ENCODE data around the gene PITPNM1.

Gene PITPNM1

GRCh38 chr11:67520856-67521824 is 16.0 kb upstream of the PITPNM1 start:
- no peak overlapping the region for H3K27ac ChIP-seq
- H3K27me3 ChIP-seq (ENCODE audit: insufficient read depth, low read depth): peaks cover 21% of the 10 kb centered on the region; the same call in 1 of the 2 replicates
- no peaks in the 10 kb centered on the region for H3K79me2 ChIP-seq (ENCODE audit: insufficient read depth, low read depth)
- H3K9ac ChIP-seq: no peak overlapping the region
- H3K4me1 ChIP-seq (ENCODE audit: low read depth, poor library complexity, severe bottlenecking): no peaks in the 10 kb centered on the region
- H3K36me3 ChIP-seq (ENCODE audit: insufficient read depth): no peaks in the 10 kb centered on the region
- H2AFZ ChIP-seq (ENCODE audit: low read depth): no peak overlapping the region
- H4K20me1 ChIP-seq (ENCODE audit: insufficient read depth): no peaks in the 10 kb centered on the region
- no peak overlapping the region for H3K4me2 ChIP-seq
- no peak overlapping the region for H3K4me3 ChIP-seq (IDR thresholded peaks at IDR 0.05; ENCODE audit: insufficient read depth, low read depth, low read length)
- no peak for TF ChIP-seq CTCF (conservative IDR thresholded peaks at IDR 0.05; ENCODE audit: low read depth, low read length)

GRCh38 chr11:67519726-67520125 is 14.6 kb upstream of the PITPNM1 start:
- H3K79me2 ChIP-seq (ENCODE audit: insufficient read depth, low read depth): no peaks in the 10 kb centered on the region
- H3K4me1 ChIP-seq (ENCODE audit: low read depth, poor library complexity, severe bottlenecking): no peaks in the 10 kb centered on the region
- H3K27ac ChIP-seq: no peak overlapping the region
- H3K4me3 ChIP-seq (IDR thresholded peaks at IDR 0.05; ENCODE audit: insufficient read depth, low read depth, low read length): no peak overlapping the region
- H4K20me1 ChIP-seq (ENCODE audit: insufficient read depth): no peaks in the 10 kb centered on the region
- TF ChIP-seq CTCF (conservative IDR thresholded peaks at IDR 0.05; ENCODE audit: low read depth, low read length): no peak
- no peaks in the 10 kb centered on the region for H3K36me3 ChIP-seq (ENCODE audit: insufficient read depth)
- no peak overlapping the region for H3K4me2 ChIP-seq
- no peak overlapping the region for H2AFZ ChIP-seq (ENCODE audit: low read depth)
- H3K27me3 ChIP-seq (ENCODE audit: insufficient read depth, low read depth): peaks cover 30% of the 10 kb centered on the region; the same call in 1 of the 2 replicates
- no peak overlapping the region for H3K9ac ChIP-seq

- H3K27ac ChIP-seq: no peak overlapping the region
- H2AFZ ChIP-seq (ENCODE audit: low read depth): no peak overlapping the region
- H3K36me3 ChIP-seq (ENCODE audit: insufficient read depth): no peaks in the 10 kb centered on the region
- peaks cover 41% of the 10 kb centered on the region; the same call in 1 of the 2 replicates for H3K27me3 ChIP-seq (ENCODE audit: insufficient read depth, low read depth)
- no peaks in the 10 kb centered on the region for H4K20me1 ChIP-seq (ENCODE audit: insufficient read depth)
- no peak overlapping the region for H3K9ac ChIP-seq
- H3K79me2 ChIP-seq (ENCODE audit: insufficient read depth, low read depth): no peaks in the 10 kb centered on the region
- H3K4me3 ChIP-seq (IDR thresholded peaks at IDR 0.05; ENCODE audit: insufficient read depth, low read depth, low read length): no peak overlapping the region
- no peaks in the 10 kb centered on the region for H3K4me1 ChIP-seq (ENCODE audit: low read depth, poor library complexity, severe bottlenecking)
- no peak for TF ChIP-seq CTCF (conservative IDR thresholded peaks at IDR 0.05; ENCODE audit: low read depth, low read length)
- no peak overlapping the region for H3K4me2 ChIP-seq
Observed at GRCh38 chr11:67517784-67518552, 12.8 kb upstream of the PITPNM1 start.

GRCh38 chr11:67516806-67517205 is 11.6 kb upstream of the PITPNM1 start:
- no peaks in the 10 kb centered on the region for H3K79me2 ChIP-seq (ENCODE audit: insufficient read depth, low read depth)
- H3K4me1 ChIP-seq (ENCODE audit: low read depth, poor library complexity, severe bottlenecking): no peaks in the 10 kb centered on the region
- no peak overlapping the region for H3K27ac ChIP-seq
- no peaks in the 10 kb centered on the region for H4K20me1 ChIP-seq (ENCODE audit: insufficient read depth)
- H3K36me3 ChIP-seq (ENCODE audit: insufficient read depth): no peaks in the 10 kb centered on the region
- no peak overlapping the region for H3K9ac ChIP-seq
- no peak overlapping the region for H3K4me2 ChIP-seq
- peaks cover 49% of the 10 kb centered on the region; the same call in 1 of the 2 replicates for H3K27me3 ChIP-seq (ENCODE audit: insufficient read depth, low read depth)
- H2AFZ ChIP-seq (ENCODE audit: low read depth): no peak overlapping the region
- no peak overlapping the region for H3K4me3 ChIP-seq (IDR thresholded peaks at IDR 0.05; ENCODE audit: insufficient read depth, low read depth, low read length)
- no peak for TF ChIP-seq CTCF (conservative IDR thresholded peaks at IDR 0.05; ENCODE audit: low read depth, low read length)

Data from KMS-11 (cell line).